Activated CD8-positive, alpha-beta T cell treated with anti-CD3 and anti-CD28 coated beads for 36 hours (primary cell): ENCODE measurements around the gene SIL1. TPM values are rescaled to one million over a fixed set of nuclear protein-coding genes. Genes with fewer than 3 reads are reported as not detected.

Source experiments
- ATAC-seq: fragments of 200-7000 bp; cut with Tn5 transposase; one replicate; pipeline ENCODE4 v1.10.0; 2021; ENCODE audit warnings: mild to moderate bottlenecking, moderate library complexity
- CTCF ChIA-PET: fragments of 350-600 bp; sonication (Branson Sonifier 250); formaldehyde crosslinking; loops from one replicate; lab custom pipeline; 2021; ENCODE audit warnings: antibody characterized with exemption; lab: Charles Lee
- POLR2A ChIA-PET: fragments of 350-600 bp; sonication (Branson Sonifier 250); formaldehyde crosslinking; loops from one replicate; lab custom pipeline; 2021; ENCODE audit warnings: antibody characterized with exemption; lab: Charles Lee
- DNase-seq: peaks from one replicate; pipeline ENCODE4 v3.0.0-alpha.2; 2020
- H3K27ac Mint-ChIP-seq: one replicate; pipeline ENCODE4 v1.8.0; 2021; ENCODE audit warnings: mild to moderate bottlenecking, mixed read lengths
- H3K27me3 Mint-ChIP-seq: one replicate; pipeline ENCODE4 v1.8.0; 2021; ENCODE audit warnings: mixed read lengths
- H3K36me3 Mint-ChIP-seq: one replicate; pipeline ENCODE4 v1.8.0; 2021; ENCODE audit warnings: low read depth, mixed read lengths
- H3K4me1 Mint-ChIP-seq: one replicate; pipeline ENCODE4 v1.8.0; 2021; ENCODE audit warnings: low read depth, mixed read lengths
- H3K4me3 Mint-ChIP-seq: one replicate; pipeline ENCODE4 v1.8.0; 2021; ENCODE audit warnings: mild to moderate bottlenecking, moderate library complexity, mixed read lengths
- H3K9me3 Mint-ChIP-seq: one replicate; pipeline ENCODE4 v1.8.0; 2021; ENCODE audit warnings: mixed read lengths
- intact Hi-C: fragments of 100-400 bp; cut with micrococcal nuclease; formaldehyde crosslinking; loops from one replicate; pipeline ENCODE4 v1.10.0; 2022
- total RNA-seq, 2 experiments: library from RNA; stranded (reverse); gene quantifications; one replicate each; pipeline ENCODE4 v1.2.3, GENCODE V29; 2021
- TF ChIP-seq, protein P1 (sequence below): fragments of 200-600 bp; IDR thresholded peaks from one replicate; pipeline ENCODE4 v1.8.0; 2022; ENCODE audit warnings: antibody characterized with exemption, mild to moderate bottlenecking

The SIL1 gene
- total RNA-seq, 2 experiments from 2014 or later: 27.6 to 32.3 TPM

DNA sequence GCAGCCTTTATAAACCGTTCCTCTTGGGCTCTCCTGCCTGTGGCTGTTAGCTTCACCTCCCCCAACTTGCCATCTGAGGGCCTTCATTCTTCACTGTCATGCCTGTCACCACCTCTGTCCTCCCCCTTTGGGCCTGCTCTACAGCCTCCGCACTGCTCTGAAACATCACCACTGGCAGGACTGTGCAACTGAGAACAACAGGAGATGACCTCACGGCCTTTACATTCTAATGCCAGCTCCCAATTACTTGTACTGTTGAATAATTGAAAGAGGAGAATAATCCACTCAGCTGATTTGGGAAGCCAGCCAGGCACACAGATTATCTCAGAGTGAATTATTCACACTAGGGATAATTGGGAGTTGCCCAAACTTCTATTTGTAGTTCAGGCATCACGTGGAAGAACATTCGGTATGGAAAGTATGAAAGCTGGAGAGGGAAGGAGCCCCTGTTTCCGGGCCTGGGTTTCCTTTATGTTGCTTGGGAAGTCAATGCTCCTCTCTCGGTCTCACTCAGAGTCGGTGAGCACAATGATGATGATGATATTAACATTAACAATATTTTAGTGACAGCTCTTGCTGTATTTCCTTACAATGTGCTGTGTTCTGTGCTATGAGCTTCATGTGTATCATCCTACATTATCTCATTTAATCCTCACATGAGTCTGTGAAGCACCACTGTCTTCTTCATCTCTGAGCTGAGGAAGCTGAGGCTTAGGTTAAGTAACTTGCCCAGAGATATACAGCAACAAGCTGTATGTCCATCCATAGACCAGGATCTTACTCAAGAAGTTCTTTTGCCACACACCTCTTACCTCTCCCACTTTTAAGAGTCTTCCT is 223.7 kb downstream of the SIL1 start:
- DNase-seq (no peak), ATAC-seq (no peak)
- Mint-ChIP-seq H3K27me3 (no peaks in the 10 kb centered on the region), H3K36me3 (no peaks in the 10 kb centered on the region), H3K27ac (no peak overlapping the region), H3K4me3 (no peak overlapping the region), H3K9me3 (no peaks in the 10 kb centered on the region), H3K4me1 (peaks cover 8% of the 10 kb centered on the region)
- ChIA-PET CTCF (interaction anchor here (1.4 kb wide), 1 partner anchor 9 kb away, joined by 3 read pairs; no protein-coding TSS in a partner anchor), POLR2A (no interaction called here)
- intact Hi-C loops: no loop called here
- TF ChIP-seq, protein P1, sequence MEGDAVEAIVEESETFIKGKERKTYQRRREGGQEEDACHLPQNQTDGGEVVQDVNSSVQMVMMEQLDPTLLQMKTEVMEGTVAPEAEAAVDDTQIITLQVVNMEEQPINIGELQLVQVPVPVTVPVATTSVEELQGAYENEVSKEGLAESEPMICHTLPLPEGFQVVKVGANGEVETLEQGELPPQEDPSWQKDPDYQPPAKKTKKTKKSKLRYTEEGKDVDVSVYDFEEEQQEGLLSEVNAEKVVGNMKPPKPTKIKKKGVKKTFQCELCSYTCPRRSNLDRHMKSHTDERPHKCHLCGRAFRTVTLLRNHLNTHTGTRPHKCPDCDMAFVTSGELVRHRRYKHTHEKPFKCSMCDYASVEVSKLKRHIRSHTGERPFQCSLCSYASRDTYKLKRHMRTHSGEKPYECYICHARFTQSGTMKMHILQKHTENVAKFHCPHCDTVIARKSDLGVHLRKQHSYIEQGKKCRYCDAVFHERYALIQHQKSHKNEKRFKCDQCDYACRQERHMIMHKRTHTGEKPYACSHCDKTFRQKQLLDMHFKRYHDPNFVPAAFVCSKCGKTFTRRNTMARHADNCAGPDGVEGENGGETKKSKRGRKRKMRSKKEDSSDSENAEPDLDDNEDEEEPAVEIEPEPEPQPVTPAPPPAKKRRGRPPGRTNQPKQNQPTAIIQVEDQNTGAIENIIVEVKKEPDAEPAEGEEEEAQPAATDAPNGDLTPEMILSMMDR: no peak

DNA sequence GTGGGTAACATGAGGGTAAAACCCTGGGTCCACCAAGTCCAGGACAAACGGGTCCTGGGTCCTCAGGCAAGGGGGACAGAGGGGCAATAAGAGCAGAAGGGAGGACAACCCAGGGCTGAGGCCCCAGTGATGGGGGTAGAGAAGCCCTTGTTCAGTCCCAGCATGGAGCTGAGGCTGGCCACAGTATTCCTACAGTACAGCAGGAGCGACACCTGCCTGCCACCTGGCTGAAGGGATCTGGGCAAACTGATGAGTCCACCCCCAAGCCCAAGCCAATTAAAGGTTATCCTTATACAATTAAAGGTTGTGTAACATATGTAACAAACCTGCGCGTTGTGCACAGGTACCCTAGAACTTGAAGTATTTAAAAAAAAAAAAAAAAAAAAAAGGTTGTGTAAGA is 225.3 kb downstream of the SIL1 start:
- DNase-seq: no peak
- TF ChIP-seq, protein P1: no peak
- ChIA-PET CTCF (no interaction called here), POLR2A (no interaction called here)
- no peak overlapping the region for H3K4me3 Mint-ChIP-seq
- H3K36me3 Mint-ChIP-seq: no peaks in the 10 kb centered on the region
- H3K9me3 Mint-ChIP-seq: no peaks in the 10 kb centered on the region
- ATAC-seq: no peak
- H3K4me1 Mint-ChIP-seq: peaks cover 2% of the 10 kb centered on the region
- intact Hi-C loops: no loop called here
- H3K27me3 Mint-ChIP-seq: no peaks in the 10 kb centered on the region
- H3K27ac Mint-ChIP-seq: no peak overlapping the region

DNA sequence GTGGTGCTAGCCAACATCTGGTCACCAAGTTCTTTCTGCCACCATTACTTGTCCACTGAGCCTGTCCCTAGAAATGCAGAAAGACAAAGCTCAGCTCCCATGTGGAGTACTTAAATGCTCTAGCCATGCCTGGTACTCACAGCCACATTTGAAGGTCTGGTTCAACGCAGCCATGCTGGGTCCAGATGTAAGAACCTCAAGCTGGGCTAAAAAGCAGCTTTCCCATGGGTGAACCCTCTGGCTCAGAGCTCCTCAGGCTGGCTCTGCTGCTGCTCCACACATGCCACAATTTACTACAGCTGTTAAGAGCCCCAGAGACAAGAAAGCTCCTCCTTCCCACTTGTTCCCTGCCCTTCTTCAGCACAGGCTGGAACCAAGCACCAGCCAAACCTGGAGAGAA is 225.9 kb downstream of the SIL1 start:
- no peak overlapping the region for H3K27ac Mint-ChIP-seq
- ChIA-PET POLR2A (no interaction called here), CTCF (no interaction called here)
- TF ChIP-seq, protein P1: no peak
- H3K27me3 Mint-ChIP-seq: no peaks in the 10 kb centered on the region
- H3K9me3 Mint-ChIP-seq: no peaks in the 10 kb centered on the region
- no peaks in the 10 kb centered on the region for H3K36me3 Mint-ChIP-seq
- DNase-seq (no peak), ATAC-seq (no peak)
- intact Hi-C loops: no loop called here
- H3K4me3 Mint-ChIP-seq: no peak overlapping the region
- H3K4me1 Mint-ChIP-seq: peaks cover 2% of the 10 kb centered on the region

DNA sequence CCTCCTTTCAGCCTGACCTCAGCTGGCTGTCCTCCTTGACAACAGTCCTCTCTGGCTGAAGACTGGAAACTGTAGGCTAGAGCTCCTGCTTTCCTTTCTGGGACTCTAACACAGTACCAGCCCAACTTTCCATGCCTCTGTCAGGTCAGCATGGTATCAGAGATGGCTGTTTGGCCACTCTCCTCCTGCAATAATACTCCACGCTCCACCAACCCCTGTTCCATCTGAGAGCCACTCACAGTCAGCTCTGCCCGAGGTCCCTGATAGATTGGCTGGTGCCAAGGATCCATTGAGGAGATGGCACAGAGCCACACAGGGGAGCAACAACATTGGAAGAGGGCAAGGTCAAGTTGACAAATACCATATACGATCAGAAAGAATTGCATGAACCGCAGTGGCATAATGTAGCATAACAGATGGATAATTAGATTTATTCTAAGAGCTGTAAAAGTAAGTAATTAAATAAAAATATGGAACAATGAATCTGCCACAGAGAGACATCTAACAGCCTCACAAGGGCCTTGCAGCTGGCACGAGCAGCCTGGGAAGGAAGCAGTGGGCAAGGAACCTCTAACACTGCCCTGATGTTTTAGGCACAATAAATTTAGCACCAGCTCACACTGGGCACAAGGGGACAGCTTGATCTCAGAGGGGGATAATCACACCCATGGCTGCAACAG is 228.7 kb downstream of the SIL1 start:
- H3K36me3 Mint-ChIP-seq: no peaks in the 10 kb centered on the region
- no peak for DNase-seq
- no peaks in the 10 kb centered on the region for H3K4me1 Mint-ChIP-seq

More for the DNA sequence above, 228.7 kb downstream of the SIL1 start:
- H3K27me3 Mint-ChIP-seq: no peaks in the 10 kb centered on the region
- no peak overlapping the region for H3K27ac Mint-ChIP-seq
- no peaks in the 10 kb centered on the region for H3K9me3 Mint-ChIP-seq
- no peak overlapping the region for H3K4me3 Mint-ChIP-seq
- intact Hi-C loops: no loop called here
- CTCF ChIA-PET: no interaction called here
- no peak for ATAC-seq
- TF ChIP-seq, protein P1: no peak
- POLR2A ChIA-PET: no interaction called here
